ENCODE results near the gene DCTPP1.

Gene DCTPP1

DNA sequence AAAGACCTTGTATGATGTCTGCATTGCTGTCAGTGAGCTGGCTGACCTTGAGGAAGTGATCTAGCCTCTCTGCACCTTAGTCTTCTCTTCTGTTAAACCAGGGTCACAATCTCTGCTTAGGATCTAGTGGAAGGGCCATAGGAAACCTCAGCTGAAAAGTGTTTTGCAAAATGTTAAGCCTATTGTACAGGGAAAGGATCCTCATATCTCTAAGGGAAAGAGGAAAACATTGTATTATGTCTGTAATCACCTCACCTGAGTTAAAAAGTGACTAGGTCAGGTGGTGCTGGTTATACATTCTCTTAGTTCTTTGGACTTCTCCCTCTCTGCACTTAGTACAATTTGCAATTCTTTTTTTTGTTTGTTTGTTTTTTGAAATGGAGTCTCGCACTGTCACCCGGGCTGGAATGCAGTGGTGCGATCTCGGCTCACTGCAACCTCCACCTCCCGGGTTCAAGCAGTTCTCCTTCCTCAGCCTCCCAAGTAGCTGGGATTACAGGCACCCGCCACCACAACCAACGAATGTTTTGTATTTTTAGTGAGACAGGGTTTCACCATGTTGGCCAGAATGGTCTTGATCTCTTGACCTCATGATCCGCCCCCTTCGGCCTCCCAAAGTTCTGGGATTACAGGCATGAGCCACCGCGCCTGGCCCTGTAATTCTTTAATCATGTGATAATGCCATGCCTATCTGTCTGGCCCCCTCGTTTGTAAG lies 17.8 kb upstream of the DCTPP1 start:
- DNase-seq (ENCODE audit: low read depth), result no peak

DNA sequence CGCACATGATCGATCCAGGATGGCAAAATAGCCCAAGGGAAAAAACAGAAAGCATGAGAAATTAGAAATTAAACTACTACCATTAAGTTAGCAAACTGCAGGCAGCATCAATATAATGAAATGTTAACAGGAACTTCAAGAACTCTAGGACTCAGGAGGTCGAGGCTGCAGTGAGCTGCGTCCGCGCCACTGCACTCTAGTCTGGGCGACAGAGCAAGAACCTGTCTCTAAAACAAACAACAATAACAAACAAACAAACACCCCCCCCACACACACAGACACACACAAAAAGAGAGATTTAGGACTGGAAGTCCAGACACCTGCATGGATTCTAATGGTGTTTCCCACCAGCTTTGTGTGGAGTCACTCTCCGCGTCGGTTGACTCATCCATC lies 16.4 kb upstream of the DCTPP1 start:
- no peak for DNase-seq (ENCODE audit: low read depth)

DNA sequence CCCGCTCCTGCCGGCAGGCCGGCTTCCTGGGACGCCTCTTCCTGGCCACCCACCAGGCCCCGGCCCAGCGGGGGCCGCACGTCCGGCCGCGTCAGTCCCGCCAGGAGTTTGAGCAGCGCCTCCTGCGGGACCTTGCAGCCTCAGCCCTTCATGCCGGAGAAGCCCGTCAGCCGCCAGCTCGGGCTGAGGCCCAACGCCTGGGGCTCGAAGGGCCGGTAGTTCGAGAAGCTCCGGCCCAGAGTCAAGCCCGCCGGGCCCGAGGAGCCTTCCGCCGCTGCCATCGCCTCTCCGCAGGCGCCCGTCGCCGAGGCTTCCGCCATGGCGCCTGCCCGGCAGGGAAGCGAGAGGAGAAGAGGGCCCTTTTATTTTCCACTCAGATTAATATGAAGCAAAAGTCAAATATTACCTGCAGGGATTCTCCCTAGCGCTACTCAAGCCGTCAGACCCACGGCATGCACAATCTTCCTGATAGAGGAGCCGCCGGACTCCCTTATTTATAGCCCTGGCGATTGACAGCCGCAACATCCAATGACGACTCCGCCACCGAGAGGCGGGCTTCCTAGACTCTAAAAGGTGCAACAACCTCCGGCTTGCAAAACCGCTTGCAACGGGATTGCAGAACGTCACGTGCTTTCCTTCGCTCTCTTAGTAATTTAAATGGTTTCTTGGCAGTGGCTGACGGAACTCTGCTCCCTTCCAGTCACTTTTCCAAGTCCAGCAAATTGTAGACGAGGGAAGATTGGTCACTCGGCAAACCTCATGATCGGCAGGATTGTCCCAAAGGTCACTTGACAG lies 15.8 kb upstream of the DCTPP1 start, which contains the start of gene SEPHS2:
SEPHS2 (minus strand) TSS at position 467 of the 795 bp plus-strand sequence; CDS start at position 320, 147 bp downstream.
- peak; percentile 86 for DNase-seq (ENCODE audit: low read depth)

DNA sequence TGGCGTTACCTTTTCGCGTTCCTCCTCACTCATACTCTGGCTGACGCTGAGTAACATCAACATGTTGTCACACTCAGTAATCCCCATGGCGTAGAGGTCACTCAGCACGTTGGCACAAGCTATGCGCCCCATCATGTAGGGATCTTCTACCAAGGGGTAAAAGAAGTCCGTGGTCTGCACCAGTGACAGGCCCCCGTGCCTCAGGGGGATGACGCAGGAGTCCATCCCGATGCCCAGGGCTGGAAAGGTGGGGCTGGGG lies 15.2 kb upstream of the DCTPP1 start:
- DNase-seq (ENCODE audit: low read depth), result no peak

DNA sequence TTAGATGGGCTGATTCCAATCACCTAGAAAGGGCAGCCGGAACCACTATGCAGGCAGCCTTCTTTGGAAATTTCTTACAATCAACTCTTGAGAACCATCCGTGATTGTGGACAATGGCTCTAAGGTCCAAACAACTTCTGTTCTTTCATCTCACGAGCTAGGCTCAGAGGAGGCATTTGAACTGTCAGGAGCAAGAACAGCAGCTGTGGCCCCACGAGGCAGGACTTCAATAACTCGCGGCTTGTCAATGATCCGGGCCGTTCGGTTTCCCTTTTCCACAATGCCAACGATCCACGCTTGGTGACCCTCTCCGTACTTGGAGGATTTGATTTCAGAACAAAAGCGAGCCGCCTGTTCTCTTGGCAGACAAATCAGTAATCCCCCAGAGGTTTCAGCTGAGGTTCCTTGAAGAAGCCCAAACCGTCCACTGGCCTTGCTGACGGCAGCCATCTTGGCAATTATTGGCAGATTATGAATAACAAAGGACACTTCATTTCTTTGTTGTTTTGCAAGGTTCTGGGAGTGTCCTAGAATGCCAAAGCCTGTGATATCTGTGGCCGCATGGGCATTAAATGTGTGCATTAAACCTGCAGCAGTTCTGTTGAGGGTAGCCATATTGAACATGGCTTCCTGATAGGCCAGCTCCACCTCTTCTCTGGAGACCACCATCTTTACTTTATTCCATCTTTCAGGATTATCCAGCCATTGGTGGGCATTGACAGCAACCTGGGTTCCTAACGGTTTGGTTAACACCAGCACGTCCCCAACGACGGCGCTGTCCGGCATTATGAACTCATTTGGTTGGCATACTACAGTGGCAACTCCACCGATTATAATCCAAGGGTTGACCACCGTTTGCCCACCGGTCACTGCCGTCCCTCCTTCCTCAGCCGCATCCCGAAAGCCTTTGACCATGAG lies 14.7 kb upstream of the DCTPP1 start:
- DNase-seq (ENCODE audit: low read depth), result no peak

DNA sequence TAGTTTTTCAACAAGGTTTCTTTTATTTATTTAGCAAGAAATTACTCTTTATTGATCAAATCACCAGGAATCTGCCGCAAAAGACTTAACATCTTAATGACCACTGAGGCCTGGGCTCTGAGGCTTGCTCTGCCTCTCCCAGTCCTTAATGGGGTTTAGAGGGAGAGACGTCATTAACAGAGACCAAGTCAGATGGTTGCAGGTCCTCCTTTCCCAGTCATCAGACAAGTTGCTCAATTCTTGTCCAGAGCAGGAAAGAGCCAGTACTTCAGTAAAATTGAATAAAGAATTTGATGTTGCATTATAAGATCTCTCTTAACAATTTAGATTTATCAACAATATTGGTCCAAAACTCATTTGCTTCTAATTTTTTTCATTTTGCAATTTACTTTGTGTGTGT lies 13.8 kb upstream of the DCTPP1 start:
- DNase-seq (ENCODE audit: low read depth), result no peak

DNA sequence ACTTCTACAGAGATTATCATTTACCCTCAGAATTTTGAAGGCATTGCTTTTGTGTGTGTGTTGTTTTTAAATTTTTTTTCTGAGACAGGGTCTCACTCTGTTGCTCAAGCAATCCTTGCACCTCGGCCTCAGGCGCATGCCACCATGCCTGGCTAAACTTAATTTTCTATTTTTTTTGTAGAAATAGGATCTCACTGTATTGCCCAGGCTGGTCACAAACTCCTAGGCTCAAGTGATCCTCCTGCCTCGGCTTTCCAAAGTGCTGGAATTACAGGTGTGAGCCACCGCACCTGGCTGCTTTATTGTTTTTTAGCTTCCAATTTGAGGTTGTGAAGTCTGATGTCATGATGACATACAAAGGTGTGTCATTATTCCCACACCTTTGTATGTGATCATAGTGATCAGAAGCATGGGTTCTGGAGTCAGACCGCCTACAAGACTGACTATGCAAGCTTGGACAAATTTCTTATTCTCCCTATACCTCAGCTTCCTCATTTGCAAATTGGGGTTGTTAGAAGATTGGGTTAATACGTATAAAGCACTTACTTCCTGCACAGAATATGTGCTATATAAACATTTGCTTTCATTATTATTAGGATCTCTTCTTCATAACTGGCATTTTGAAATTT lies 10.0 kb upstream of the DCTPP1 start:
- no peak for DNase-seq (ENCODE audit: low read depth)

DNA sequence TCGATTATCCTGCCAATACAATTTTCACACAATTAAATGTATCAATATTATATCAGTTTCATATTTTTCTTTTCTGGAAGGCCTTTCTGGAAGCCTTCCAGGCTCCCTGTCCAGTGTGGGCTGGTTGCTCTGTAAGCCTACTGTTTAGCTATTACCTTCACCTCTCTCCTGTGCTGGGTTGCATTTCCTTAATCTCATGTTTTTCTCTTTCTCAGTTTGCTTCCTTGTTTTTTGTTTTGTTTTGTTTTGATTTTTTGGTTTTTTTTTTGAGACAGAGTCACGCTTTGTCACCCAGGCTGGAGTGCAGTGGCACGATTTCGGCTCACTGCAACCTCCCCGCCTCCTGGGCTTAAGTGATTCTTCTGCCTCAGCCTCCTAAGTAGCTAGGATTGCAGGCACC lies 9.0 kb upstream of the DCTPP1 start:
- no peak for DNase-seq (ENCODE audit: low read depth)

DNA sequence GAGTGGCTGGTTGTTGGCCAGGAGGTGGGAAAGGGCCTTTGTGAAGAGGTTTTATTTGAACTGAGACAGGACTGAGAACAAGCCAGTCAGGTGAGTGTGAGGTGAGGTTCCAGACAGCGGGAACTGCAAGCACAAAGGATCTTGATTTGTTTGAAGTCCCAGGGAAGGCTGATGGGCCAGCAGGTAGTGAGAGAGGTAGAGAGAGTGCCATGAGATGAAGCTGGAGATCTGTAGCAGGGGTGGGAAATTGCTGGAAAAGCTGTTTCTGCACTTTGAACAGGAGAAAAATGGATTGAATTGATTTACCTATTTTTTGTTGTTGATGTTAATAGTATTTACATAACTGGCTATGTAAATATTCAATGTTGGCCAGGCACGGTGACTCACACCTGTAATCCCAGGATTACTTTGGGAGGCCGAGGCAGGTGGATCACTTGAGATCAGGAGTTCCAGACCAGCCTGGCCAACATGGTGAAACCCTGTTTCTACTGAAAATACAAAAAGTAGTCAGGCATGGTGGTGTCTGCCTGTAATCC lies 7.7 kb upstream of the DCTPP1 start:
- DNase-seq (ENCODE audit: low read depth), result no peak

DNA sequence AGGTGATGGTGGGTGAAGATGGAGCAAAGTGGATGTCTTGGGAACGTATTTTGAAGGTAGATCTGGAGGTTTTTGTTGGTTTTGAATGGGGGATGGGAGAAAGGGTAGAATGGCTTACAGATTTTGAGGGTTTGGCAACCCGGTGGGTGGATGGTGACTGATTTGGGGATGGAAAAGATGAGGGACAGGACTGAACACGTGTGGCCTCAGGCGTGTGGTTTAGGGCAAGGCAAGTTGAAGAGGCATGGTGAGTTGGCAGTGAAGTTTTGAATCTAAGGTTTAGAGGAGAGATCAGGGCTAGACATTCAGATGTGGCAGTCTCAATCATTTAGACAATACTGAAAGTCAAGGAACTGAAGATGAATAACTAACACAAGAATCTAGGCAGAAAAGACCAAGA lies 5.0 kb upstream of the DCTPP1 start:
- no peak for DNase-seq (ENCODE audit: low read depth)

DNA sequence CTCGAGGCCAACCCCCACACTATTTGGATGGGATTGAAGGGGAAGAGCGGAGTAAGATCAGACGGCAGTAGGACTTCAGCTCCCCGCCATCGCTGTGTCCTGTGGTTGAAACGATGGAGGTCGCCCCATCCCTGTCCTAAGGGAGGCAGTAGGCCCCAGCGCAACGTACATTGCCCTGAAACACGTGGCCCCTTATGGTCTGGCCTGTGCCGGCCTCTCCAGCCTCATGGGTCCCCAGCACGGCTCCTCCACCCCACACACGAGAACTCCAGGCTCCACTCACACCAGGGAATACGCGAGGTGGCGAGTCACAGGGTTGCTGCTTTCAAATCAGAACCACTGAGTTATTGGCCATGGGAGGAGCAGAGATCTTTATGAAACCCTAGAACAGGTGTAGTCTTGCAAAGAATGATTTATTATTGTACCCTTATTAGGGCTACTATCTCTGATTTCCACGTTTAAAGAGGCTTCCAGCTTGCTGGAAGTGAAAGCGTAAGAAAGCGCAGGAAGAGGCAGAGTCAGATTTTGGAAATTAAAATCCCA lies 669 bp upstream of the DCTPP1 start:
- DNase-seq (ENCODE audit: low read depth), result no peak

DNA sequence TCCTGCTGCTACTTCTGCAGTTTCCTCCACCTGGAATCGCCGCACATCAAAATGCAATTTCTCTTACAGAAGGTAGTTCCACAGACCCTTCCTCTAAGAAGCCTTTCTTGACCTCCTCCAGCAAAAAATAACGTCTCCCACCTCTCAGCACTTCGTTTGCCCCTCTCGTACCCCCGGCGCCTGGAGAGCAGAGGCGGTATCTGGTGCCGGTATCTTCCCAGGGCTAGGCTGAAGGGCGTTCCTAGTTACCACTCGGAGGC lies 482 bp downstream of the DCTPP1 start:
- no peak for DNase-seq (ENCODE audit: low read depth)

DNA sequence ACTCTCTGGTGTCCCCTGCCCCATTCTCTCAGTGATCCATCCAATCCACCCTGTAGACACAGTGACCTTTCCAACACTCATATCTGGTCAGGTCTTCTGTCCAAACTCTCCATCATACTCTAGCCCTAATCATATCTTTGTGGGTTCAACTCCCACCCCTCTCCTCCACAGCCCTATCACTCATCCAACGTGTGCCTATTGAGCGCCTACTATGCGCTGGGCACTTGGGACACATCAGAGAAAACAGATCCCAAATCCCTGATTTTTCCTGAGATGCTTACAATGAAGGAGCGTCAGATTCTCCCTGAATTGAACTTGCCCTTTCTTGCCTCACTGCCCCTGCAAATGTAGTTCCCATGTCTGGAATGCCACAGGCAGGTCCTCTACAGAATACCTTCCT lies 1.8 kb downstream of the DCTPP1 start:
- DNase-seq (ENCODE audit: low read depth), result no peak

DNA sequence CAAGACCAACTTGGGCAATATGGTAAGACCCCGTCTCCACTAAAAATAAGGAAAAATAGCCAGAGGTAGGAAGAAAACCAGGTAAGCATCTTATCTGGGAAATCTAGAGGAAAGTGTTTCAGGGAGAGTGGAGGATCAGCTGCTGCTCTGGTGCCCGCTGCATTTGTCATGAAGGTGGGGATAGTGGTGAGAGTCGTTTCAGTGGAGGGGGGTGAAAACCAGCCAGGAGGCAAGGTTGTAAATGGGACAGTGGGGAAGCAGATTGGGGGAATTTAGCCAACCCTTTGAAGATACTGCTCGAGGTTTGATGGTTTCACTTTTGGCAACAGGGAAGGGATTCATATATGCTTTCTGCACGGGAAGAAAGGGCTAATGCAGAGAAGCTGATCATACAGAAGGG lies 8.8 kb downstream of the DCTPP1 start:
- no peak for DNase-seq (ENCODE audit: low read depth)

DNA sequence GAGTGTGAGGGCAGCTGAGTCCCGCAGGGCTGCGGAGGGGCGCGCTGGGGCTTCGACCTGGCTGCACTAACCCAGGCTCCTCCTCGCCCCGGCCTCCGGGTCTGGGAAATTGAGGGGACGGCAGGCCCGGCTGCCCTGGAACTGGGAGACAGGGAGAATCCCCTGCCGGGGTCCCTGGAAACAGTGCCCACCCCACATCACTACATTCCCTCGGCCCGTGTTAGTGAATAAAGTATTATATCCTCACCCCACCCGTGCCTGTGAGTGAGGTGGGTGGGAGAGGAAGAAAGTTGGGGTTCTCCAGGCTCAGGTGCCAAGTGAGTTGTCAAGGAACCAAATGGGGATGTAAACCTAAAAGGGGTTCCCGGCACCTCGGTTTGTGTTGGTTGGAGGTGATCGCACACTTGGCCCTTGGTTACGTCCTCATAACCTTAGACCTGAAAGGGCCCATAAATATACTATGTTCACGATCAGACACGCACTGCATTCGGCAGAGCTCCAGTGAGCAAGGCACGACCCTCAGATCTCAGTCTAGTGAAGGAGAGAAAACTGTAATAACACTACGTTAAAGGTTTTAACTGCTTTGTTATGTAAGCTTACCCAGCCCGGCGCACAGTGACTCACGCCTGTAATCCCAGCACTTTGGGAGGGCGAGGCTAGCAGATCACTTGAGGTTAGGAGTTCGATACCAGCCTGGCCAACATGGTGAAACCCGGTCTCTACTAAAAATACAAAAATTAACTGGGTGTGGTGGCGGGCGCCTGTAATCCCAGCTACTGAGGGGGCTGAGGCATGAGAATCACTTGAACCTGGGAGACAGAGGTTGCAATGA lies 11.3 kb downstream of the DCTPP1 start:
- DNase-seq (ENCODE audit: low read depth), result no peak

DNA sequence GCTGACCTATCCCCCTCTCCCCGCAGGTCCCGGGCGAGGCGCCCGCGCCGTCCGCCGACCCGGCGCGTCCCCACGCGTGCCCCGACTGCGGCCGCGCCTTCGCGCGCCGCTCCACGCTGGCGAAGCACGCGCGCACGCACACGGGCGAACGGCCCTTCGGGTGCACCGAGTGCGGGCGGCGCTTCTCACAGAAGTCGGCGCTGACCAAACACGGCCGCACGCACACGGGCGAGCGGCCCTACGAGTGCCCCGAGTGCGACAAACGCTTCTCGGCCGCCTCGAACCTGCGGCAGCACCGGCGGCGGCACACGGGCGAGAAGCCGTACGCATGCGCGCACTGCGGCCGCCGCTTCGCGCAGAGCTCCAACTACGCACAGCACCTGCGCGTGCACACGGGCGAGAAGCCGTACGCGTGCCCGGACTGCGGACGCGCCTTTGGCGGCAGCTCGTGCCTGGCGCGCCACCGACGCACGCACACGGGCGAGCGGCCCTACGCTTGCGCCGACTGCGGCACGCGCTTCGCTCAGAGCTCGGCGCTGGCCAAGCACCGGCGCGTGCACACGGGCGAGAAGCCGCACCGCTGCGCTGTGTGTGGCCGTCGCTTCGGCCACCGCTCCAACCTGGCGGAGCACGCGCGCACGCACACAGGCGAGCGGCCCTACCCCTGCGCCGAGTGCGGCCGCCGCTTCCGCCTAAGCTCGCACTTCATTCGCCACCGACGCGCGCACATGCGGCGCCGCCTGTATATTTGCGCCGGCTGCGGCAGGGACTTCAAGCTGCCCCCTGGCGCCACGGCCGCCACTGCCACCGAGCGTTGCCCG lies 12.1 kb downstream of the DCTPP1 start:
- peak; percentile 42 for DNase-seq (ENCODE audit: low read depth)

DNA sequence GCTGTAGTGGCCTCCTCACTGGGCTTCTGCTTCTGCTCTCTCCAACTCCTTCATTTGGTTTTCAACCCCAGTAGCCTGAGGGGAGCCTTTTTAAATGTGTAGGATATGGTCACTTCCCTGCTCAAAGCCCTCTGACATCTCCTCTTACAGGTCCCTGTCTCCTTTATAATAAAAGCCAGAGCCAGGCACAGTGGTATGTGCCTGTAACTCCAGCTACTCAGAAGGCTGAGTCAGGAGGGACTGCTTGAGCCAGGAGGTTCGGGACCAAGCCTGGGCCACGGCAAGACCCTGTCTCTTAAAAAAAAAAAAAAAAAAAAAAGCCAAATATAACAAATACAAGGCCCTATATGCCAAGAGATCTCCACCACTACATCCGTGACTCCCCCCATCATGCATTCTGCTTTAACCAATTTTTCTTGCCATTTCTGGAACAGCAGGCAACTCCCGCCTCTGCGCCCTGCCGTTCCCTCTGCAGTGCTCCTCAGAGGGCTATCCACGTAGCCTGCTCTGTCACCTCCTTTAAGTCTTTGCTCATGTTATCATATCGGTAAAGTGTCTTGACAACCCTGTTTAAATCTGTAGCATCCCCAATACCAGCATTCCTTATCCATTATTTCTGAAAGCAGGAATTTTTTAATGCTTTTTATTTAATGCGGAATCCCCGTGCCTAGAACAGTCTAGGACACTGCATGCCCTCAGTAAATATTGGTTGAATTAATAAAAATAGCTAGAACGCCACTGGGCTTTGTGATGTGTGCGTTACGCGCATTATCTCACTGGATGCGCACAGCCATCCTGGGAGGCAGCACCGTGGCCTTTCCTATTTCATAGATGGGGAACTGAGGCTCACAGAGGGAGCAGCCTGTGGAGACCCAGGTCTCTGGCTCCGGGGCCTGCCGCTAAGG lies 13.0 kb downstream of the DCTPP1 start:
- DNase-seq (ENCODE audit: low read depth), result no peak

DNA sequence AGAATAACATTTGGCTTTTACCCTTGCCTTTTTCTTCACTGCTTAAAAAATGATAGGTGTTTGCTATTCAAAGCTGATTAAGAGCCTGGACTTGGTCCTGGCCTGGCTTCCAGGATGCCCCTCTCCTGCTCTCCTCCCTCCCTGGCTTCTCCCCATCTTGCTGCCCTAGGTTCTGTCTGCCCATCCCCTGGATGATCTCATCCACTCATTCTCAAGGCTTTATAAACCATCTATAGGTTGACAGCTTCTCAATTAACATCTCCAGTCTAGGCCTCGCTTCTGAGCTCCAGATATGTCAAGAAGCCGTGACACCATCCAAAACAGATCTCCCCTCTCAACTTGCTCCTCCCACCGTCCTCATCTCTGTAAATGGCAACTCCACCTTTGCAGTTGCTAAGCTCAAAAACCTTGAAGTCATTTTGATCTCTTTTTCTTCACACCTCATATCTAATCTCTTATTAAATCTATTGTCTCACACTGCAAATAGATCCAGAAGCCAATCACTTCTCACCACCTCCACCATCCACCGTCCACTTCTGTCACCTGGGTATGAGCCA lies 13.7 kb downstream of the DCTPP1 start:
- no peak for DNase-seq (ENCODE audit: low read depth)

DNA sequence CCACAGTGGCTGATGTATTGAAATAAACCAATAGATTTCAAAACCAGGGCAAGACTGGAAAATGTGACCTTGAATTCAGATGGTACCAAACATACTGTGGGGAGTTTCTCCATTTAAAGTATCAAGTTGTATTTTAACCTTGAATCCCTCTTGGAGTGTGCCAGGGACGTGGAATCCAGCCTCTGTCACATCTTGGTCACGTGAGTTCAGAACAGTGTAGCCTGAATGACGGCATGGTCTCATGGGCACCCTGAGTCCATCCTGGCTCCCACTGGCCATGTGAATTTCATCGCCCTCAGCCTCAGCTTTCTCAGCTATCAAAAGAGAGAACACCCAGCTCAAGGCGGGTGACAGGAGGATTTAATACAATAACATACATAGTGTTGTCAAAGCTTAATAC lies 15.7 kb downstream of the DCTPP1 start:
- no peak for DNase-seq (ENCODE audit: low read depth)
